GM12891 (cell line): ENCODE measurements around the gene PADI1.

ENCODE experiments used
- POLR2A ChIP-seq: IDR thresholded peaks from 2 replicates; pipeline ENCODE4 v1.6.1; 2011; ENCODE audit warnings: low read depth, low read length, control low read depth
- POLR2AphosphoS5 ChIP-seq: IDR thresholded peaks from 2 replicates; pipeline ENCODE4 v1.6.1; 2011; ENCODE audit warnings: low read depth, low read length, control low read depth
- POU2F2 ChIP-seq: IDR thresholded peaks from 2 replicates; pipeline ENCODE4 v1.6.1; 2011; ENCODE audit warnings: low read depth, mild to moderate bottlenecking, control low read depth, low read length, moderate library complexity
- SPI1 ChIP-seq: IDR thresholded peaks from 2 replicates; pipeline ENCODE4 v1.6.1; 2011; ENCODE audit warnings: low read depth, low read length, control low read depth
- TAF1 ChIP-seq: IDR thresholded peaks from 2 replicates; pipeline ENCODE4 v1.6.1; 2011; ENCODE audit warnings: low read depth, low read length, control low read depth

DNA sequence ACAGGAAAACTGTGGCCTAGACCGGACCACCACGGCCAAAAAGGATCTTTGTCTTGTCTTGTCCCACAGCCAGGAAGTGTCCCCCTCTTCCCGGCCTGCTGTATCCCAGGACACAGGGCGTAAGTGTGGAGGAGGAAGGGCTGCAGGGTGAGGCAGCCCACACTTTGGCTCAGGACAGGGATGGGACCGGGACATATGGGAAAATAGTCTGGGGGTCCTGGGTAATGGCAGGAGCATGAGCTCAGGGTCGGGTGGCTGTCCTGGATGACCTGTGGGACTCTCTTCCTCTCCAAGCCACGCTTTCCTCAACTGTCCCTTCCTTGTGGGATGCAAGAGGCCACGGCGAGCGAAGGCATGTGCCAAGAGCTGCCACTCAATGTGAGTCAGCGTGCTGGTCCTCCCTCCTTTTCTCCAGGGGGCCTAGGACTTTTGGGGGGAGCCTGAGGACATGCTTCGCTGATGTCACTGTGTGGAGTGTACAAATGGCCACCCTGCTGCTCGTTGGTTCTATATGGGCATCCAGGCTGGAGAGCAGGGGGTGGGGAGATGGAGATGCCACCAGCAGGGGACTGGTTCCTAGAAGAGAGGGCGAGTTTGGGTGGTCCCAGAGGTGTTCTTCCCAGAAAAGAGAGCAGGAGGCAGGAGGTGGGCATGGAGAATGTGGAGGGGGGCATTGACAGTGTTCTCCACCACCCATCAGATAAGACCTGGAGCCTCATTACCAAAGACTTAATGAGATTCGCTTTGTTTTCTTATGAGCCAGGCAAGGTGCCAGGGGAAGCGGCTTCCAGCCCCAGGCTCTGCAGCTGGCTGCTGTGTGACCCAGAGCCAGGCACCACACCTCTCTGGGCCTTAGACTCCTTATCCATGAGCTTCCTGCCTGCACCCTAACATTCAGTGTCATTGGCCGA is 11.5 kb upstream of the PADI1 start:
- TF ChIP-seq POLR2A (no peak), TAF1 (no peak), POLR2AphosphoS5 (no peak), SPI1 (no peak), POU2F2 (no peak)
